GM19438 (cell line): Measurements from ENCODE around the gene PPP2R5B.

Experiments used
- ATAC-seq: cut with Tn5 transposase; IDR thresholded peaks from one replicate; pipeline ENCODE4 v1.9.1; 2021; ENCODE audit warnings: low read depth; ENCODE audit not compliant: unreplicated experiment

The PPP2R5B gene

GRCh38 chr11:64888729-64889511, 35.6 kb upstream of the PPP2R5B start:
- ATAC-seq, result no peak

- no peak for ATAC-seq
Measured at GRCh38 chr11:64890522-64890939, 34.0 kb upstream of the PPP2R5B start.

GRCh38 chr11:64891215-64891848, 33.2 kb upstream of the PPP2R5B start:
- ATAC-seq, result no peak

- no peak for ATAC-seq
Measured at GRCh38 chr11:64891880-64892279, 32.6 kb upstream of the PPP2R5B start.

- ATAC-seq, result no peak
Measured at GRCh38 chr11:64892411-64892831, 32.1 kb upstream of the PPP2R5B start.

GRCh38 chr11:64892838-64893193, 31.7 kb upstream of the PPP2R5B start:
- no peak for ATAC-seq

GRCh38 chr11:64893194-64894069, 31.1 kb upstream of the PPP2R5B start:
- no peak for ATAC-seq

- no peak for ATAC-seq
Measured at GRCh38 chr11:64894070-64894811, 30.2 kb upstream of the PPP2R5B start.

- ATAC-seq, result no peak
Measured at GRCh38 chr11:64894812-64895452, 29.6 kb upstream of the PPP2R5B start.

- no peak for ATAC-seq
Measured at GRCh38 chr11:64896448-64897022, 28.0 kb upstream of the PPP2R5B start.

- no peak for ATAC-seq
Measured at GRCh38 chr11:64897381-64898075, 27.0 kb upstream of the PPP2R5B start.

- ATAC-seq, result no peak
Measured at GRCh38 chr11:64898076-64898445, 26.4 kb upstream of the PPP2R5B start.

- no peak for ATAC-seq
Measured at GRCh38 chr11:64898541-64898940, 25.9 kb upstream of the PPP2R5B start.

GRCh38 chr11:64900263-64900678, 24.2 kb upstream of the PPP2R5B start:
- ATAC-seq, result no peak

- ATAC-seq, result no peak
Measured at GRCh38 chr11:64900774-64901173, 23.7 kb upstream of the PPP2R5B start.

GRCh38 chr11:64902102-64902900, 22.2 kb upstream of the PPP2R5B start:
- no peak for ATAC-seq

- no peak for ATAC-seq
Measured at GRCh38 chr11:64903291-64903833, 21.1 kb upstream of the PPP2R5B start.
